Activated CD4-positive, alpha-beta T cell treated with anti-CD3 and anti-CD28 coated beads, Interleukin-2, amount 50 U/mL, for 1 hour (primary cell): ENCODE results near the gene CD96.
"Not testable (repeated sequence)": the region's sequence is repeated elsewhere in the genome, so short reads cannot be mapped to it uniquely, and the experiment has no call there.

Experiments used
- DNase-seq: peaks from one replicate; pipeline ENCODE4 v3.0.0-alpha.2; 2020

CD96 gene

GRCh38 chr3:111630638-111631037 lies 88.6 kb downstream of the CD96 start:
- DNase-seq, result not testable (repeated sequence)

- no peak for DNase-seq
Observed at GRCh38 chr3:111635403-111635802, 93.4 kb downstream of the CD96 start.

- no peak for DNase-seq
Observed at GRCh38 chr3:111636366-111636885, 94.4 kb downstream of the CD96 start.

- DNase-seq, result no peak
Observed at GRCh38 chr3:111639316-111639715, 97.3 kb downstream of the CD96 start.

GRCh38 chr3:111648991-111649579 lies 107.1 kb downstream of the CD96 start:
- no peak for DNase-seq

GRCh38 chr3:111650378-111651275 lies 108.6 kb downstream of the CD96 start:
- no peak for DNase-seq

GRCh38 chr3:111652492-111653180 lies 110.6 kb downstream of the CD96 start:
- DNase-seq, result no peak

GRCh38 chr3:111653766-111654165 lies 111.8 kb downstream of the CD96 start:
- DNase-seq, result no peak

- DNase-seq, result no peak
Observed at GRCh38 chr3:111662012-111662411, 120.0 kb downstream of the CD96 start.

- no peak for DNase-seq
Observed at GRCh38 chr3:111662907-111663306, 120.9 kb downstream of the CD96 start.

- no peak for DNase-seq
Observed at GRCh38 chr3:111666041-111666735, 124.2 kb downstream of the CD96 start.

GRCh38 chr3:111667170-111667569 lies 125.2 kb downstream of the CD96 start:
- DNase-seq, result no peak

- DNase-seq, result peak; percentile 54
Observed at GRCh38 chr3:111667621-111668239, 125.7 kb downstream of the CD96 start.

- DNase-seq, result no peak
Observed at GRCh38 chr3:111668326-111668725, 126.3 kb downstream of the CD96 start.

GRCh38 chr3:111668888-111669488 lies 127.0 kb downstream of the CD96 start:
- DNase-seq, result no peak

GRCh38 chr3:111669926-111670630 lies 128.1 kb downstream of the CD96 start:
- no peak for DNase-seq

GRCh38 chr3:111672461-111672860 lies 130.5 kb downstream of the CD96 start:
- DNase-seq, result not testable (repeated sequence)

- no peak for DNase-seq
Observed at GRCh38 chr3:111675846-111676210, 133.8 kb downstream of the CD96 start.

GRCh38 chr3:111676211-111677006 lies 134.4 kb downstream of the CD96 start:
- no peak for DNase-seq

GRCh38 chr3:111677007-111677392 lies 135.0 kb downstream of the CD96 start:
- no peak for DNase-seq
